Right renal pelvis (tissue), 4 donors: ENCODE measurements around the gene C19orf81. TPM values are rescaled to one million over a fixed set of nuclear protein-coding genes. Genes with fewer than 3 reads are reported as not detected.

Source experiments
- DNase-seq, 4 donors: peaks; one replicate each; pipeline ENCODE4 v3.0.0-alpha.2; 2013; ENCODE audit warnings: low read depth in 4 of 4, low spot score in 3 of 4, missing footprints in 1 of 4
- polyA plus RNA-seq, 4 donors: library from polyadenylated mRNA; unstranded; fragments of 120-200 nt; gene quantifications; one replicate each; pipeline ENCODE4 v1.2.1, GENCODE V29; 2013; ENCODE audit not compliant: insufficient read length in 4 of 4

Gene C19orf81
- polyA plus RNA-seq, 4 donors, result 1.8 to 5.0 (median 2.2) TPM

DNA sequence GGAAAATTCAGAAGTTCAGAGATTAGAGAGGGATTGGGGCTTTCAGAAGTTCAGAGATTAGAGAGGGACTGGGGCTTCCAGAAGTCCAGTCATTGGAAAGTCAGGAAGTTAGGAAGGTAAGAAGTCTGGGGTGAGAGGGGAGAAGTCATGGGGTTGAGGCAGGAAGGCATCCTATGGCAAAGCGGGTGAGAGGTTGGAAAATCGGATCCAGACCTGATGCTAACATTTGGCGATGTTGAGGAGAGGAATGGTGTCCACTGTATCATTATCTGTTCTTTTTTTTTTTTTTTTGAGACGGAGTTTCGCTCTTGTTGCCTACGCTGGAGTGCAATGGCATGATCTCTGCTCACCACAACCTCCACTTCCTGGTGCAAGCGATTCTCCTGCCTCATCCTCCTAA is 20.7 kb upstream of the C19orf81 start:
- no peak for DNase-seq

DNA sequence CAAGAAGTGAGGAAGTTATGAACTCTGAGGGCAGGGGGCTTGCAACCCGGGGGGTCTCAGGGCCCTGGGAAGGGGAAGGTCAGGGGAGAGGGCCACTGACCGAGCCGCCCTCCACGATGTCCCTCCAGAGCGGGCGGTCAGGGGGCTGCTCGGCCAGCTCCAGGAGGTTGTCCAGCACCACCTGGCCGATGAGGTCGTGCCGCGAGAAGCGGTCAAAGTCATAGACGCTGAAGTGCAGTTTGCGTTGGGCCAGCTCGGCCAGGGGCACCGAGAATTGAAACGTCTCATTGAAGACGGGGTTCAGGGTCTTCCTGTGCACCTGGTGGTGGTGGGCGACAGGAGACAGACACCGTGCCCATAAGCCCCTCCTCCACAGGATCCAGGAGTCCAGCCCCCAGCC is 20.1 kb upstream of the C19orf81 start:
- DNase-seq, result no peak

DNA sequence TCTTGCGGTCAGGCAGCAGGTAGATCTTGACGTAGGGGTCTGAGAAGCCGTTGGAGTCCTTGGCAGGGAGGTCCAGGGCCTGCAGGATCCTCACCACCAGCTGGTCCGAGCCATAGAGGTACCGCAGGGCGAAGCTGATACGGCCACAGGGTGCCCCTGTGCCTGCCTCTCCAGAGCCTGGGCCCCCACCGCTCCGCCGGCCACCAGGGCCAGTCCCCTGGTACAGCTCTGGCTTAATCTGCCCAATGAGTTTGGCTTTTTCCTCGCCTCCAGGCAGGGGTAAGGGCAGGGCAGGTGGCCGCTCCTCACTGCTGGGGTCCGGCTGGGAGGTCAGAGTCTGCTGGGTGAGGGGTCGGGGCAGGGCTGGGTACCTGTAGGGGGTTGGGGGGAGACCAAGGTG is 19.4 kb upstream of the C19orf81 start:
- DNase-seq, result no peak

DNA sequence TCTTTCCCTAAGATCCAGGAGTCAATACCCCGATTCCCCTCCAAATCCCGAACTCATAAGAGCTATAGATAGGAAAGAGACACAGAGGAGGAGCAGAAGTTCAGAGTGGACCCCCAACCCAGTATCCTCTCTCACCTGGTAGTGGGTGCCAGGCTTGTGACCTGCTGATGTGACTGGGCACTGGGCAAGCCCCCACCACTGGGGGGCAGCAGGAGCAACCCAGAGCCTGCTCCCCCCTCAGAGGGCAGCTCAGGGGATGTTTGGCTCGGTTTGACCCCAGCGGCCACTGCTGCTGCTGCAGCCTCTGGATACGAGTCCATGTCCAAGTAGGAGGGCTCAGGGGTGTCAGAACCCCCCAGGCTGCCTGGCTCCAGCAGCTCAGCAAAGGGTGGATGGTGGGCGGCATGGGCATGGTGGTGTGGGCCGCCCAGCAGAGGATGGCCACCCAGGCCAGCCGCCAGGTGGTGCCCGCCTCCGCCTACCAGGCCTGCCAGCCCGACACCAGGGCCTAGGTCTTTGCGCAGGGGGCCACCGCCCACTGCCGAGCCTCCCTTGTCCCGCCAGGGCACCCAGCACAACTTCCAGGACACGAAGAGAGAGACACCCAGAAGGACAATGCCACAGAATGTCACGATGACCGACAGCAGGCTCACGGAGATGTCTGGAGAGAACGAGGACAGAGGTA is 17.0 kb upstream of the C19orf81 start:
- DNase-seq, result no peak

DNA sequence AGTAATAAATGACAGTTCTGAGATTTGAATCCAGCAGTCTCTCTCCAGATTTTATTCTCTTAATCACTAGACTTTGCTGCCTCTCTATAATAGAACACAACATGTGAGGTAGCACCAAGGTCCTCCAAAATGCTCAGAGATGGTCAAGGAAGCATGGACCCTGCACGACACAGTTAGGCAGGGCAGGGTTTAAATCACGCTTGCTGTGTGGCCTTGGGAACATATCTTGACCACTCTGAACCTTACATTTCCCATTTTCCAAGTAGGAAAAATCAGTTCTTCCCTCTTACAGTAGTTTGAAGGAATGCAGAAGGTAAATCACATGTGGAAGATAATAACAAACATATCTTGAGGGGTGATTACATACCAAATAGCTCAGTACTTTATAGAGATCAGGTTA is 15.9 kb upstream of the C19orf81 start:
- no peak for DNase-seq

DNA sequence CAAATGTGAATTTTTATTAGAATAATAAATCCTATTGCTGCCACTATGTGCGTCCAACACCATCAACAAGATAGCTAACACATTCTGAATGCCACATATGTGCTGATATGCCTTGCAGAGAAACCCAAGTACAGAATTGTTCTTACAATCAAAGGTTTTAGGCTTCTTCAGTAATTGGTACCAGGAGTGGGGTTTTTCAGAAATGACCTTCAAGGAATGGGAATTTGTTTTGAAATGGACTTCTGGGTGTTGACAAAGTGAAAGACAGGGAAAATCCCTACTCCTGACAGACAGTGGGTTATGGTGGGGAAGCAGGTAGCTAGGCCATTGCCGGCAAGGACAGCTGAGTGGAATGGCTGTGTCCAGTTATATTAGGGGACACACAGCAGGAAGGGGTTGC is 15.3 kb upstream of the C19orf81 start:
- DNase-seq, result no peak

DNA sequence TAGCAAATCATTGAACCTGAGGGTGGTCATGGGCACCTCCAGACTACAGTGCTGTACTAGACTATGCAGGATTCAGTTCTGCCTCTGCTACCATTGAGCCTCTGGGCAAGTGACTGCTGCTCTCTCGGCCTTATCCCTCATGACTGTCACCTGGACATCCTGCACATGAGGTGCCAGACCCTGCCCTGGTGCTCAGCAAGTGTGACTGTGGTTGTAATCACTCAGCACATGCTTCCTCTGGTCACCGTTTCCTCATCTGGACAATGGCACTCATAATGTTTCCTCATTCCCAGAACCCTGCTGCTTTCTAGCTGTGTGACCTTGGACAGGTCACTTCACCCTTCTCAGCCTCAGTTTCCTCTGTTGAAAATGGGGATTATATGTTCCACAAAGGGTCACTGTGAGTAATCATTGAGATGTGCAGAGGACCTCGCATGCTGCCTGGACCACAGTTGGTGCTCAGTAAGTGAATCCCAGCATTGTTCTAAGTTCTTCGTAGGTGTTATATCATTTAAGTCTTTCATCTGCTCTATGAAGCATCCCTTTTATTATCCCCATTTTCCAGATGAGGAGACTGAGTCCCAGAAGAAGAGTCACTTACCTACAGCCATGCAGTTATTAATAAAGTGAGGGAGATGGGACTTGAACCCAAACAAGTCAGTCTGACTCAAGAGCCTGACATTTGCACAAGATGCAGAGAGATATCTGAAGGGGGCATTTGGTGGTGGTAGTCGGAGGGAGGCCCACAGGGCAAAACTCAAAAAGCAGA is 12.7 kb upstream of the C19orf81 start:
- DNase-seq, result no peak

DNA sequence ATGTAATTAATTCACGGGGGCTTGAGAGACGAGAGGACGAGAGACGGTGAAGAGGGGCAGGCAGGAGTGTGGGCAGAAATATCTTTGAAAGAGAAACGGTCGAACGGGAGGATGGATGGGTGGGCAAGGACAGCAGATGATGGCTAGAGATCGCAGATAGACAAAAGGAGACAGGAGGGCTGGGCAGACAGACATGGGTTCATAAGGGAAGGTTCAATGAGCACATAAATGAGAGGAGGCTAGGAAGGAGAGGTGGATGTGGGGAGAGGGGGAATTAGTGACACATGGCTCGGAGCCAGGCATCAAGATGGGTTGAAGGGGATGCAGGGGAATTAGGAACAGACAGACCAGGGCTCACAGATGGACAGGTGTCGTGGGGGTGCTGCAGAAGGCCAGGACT is 10.6 kb upstream of the C19orf81 start:
- no peak for DNase-seq

DNA sequence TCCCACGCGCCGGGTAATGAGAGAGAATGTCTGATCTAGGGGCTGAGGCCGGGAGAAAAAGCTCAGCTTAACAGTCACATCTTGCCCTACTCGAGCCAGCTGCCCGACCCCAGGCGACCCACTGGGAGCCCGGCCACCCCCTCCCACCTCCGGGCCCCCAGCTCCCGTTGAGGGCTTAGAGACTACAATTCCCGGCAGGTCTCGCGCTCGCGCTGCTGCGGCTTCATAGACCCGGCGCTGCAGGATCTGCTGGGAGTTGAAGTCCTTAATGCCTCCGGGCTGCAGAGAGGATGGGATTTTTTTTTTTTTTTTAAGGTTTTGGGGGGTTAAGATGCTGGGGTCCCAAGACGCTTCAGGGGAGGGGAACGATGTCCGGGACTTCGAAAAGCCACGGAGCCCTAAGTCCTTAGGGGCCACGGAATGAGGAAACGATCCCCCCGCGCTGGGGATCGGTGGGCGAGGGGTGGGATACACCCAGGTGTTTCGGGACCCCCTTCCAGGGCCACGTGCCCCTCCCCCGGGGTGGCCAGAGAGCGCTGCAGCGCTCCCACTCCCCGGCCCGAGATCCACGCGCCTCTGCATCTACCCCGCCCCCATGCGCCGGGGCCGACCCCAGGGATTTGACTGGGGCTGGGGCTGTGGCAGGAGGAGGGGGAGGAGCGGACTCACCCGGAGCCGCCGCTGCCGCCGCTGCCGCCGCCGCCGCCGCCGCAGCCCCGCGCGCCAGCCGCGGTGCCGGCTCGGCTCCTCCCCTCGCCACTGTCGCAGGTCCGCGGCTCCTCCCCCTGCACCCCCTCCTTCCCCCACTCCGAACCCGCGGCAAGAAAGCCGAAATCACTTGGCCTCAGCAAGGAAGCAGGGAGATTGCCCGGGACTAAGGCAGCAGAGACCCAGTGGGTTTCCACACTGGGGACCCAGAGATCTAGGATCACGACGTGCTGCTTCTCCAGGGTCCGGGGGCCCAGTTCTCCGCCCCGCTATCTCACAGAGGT is 9.8 kb upstream of the C19orf81 start, which contains the start of gene SYT3:
Gene SYT3, minus strand, starts transcription at position 761 of the 992 bp plus-strand sequence. CDS start 2,470 bp downstream, outside the sequence.
- DNase-seq, result no peak

DNA sequence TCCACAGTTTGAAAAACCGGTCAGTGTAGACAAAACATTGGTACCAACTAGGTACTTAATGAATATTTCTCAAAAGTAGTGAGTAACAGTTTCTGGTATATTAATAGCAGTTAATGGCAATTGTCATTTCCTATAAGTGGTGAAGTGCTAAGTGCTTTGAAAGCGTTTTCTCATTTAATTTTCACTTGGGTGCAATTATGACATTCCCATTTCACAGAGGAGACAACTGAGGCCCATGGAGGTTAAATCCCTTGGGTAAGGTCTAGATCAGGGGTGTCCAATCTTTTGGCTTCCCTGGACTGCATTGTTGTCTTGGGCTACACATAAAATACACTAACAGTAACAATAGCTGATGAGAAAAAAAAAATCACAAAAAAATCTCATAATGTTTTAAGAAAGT is 8.9 kb upstream of the C19orf81 start:
- no peak for DNase-seq

DNA sequence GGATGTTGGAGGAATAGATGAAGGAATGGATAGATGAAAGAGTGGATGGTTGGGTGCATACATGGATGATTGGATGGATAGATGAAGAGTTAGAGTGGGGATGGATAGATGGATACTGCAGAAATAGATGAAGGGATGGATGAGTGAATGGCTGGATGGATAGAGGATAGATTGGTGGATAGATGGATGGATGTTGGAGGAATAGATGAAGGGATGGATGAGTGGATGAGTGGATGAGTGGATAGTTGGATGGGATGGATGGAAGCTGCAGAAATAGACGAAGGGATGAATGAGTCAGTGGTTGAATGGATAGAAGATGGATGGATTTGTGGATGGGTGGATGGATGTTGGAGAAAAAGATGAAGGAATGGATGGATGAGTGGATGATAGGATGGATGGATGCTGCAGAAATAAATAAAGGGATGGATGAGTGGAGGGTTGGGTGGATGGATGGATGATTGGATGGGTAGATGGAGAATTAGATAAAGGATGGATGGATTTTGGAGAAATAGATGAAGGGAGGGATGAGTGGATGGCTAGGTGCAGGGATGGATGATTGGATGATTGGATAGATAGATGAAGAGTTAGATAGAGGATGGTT is 4.8 kb upstream of the C19orf81 start:
- DNase-seq, result no peak

DNA sequence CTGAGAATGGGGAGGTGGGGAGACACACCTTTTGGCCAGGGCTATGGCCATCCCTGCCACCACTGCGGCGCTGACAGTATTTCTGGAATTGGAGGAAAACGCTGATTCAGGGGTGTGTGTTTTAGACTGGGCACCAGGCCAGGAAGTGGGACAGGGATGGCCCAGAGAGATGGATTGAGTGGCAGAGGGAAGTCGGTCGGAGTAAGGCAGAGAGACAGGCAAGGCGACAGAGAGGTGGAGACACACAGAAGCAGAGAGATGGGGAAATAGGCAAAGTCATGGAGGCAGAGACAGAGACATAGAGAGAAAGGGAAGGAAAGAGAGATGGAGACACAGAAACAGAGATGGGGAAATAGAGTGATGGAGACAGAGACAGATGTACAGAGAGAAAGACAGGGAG is 4.1 kb upstream of the C19orf81 start:
- no peak for DNase-seq

DNA sequence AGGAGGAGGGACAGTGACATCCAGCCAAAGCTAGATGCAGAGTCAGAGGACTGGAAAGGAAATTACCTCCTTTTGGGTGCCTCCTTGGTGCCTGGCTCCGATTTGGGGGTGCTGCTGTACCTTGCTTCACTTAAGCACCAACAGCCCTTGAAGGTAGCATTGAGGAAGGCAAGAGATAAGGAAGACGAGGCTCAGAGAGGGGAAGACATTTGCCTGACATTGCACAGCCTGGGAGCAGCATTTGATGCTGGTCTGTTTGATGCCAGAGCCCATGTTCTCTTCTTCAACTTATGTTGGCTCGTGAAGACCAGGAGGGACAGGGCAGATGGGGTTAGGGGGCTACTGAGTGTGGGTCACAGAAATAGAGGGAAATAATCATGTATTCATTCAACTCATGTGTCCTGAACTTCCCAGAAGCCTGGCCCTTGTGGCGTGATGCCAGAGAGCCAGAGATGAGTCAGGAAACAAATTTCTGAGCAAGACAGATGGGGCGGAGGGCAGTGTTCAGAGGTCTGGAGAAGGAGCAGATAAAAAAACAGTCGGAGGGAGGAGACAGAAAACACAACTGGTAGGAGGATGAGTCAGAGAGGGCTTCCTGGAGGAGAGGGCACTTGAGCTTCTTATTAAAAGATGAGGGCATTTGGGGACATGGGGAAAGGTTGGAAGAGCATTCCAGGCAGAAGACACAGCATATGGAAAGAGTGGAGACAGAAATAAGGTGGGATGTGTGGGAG is 3.0 kb upstream of the C19orf81 start:
- no peak for DNase-seq

DNA sequence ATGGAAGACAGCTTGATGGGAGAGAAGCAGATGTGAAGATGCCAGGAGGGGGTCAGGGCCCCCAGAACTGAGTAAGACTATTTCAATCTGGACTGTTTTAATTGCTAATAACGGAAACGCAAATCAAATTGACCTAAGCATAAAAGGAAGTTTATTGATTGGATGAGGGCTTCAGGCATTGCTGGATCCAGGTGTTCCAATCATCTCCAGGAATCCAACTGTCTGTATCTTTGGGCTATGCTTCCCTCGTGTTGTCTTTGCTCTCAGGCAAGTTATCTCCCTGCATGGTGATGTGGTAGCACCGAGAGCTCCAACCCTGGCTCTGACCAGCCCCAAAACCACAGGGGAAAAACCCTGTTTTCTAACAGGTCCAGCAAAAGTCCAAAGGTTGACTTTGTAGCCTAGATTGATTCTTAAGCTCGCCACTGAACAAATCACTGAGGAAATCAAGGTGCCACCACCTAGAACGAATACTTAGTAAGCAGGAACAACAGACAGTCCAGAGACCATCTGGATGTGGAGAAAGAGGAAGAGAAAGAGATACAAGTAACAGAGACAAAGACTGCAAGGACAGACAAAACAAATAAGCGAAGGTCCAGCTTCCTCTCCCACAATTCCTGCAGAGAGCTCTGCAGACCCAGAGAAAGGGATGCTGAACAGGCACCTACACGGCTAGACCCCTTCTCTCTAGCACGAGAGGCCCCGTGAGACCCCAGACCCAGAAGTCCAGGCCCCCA is 1.2 kb upstream of the C19orf81 start:
- no peak for DNase-seq

DNA sequence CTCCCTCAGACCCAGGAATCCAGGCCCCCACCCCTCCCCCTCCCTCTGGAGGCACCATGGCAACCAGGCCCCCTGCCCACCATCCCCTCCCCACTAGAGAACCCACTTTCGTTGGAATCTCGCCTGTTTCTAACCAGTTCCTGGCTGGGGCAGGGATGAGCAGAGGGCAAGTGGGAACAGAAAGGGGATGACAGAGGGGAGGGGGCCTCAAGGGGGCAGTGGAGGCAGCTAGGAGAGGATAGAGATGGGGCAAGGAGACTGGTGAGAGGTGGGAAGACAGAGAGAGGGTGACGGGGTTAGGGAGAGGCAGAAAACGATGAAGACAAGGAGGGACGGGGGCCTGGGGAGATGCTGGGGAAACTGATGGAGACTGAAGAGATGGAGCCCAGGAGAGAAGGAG is 586 bp upstream of the C19orf81 start:
- DNase-seq, result no peak

DNA sequence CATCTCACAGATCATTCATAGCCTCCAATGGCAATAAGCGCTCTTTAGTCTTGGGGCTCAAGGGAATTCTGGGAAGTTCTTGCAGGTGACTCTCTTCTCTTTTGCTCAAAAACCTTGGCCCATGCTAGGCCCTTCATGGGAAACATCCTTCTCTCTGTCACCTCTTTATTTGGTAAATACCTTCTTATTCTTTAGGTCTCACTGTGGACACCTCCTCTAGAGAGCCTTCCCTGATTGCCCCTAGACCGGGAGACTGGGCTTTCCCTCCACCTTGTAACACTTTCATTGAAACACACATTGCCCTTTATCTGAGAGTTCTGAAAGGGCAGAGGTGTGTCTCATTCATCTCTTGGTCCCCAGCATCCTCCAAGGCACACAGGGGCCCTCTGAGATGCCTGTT is 1.9 kb downstream of the C19orf81 start:
- DNase-seq, result no peak

DNA sequence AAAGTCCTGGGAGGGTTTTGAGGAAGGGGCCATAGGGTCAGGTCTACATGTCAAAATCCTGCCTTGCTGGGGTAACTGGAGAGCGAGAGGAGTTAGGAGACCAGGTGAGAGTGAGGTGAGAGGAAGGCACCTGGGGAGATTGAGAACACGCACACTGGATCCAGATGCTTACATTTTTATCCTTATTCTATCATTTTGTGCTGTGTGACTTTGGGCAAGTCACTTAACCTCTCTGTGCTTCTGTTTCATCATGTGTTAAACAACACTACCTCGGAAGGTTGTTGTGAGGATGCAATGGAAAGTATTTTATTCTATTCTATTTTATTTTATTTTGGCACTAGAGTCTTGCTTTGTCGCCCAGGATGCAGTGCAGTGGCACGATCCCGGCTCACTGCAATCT is 3.5 kb downstream of the C19orf81 start:
- DNase-seq, result no peak

DNA sequence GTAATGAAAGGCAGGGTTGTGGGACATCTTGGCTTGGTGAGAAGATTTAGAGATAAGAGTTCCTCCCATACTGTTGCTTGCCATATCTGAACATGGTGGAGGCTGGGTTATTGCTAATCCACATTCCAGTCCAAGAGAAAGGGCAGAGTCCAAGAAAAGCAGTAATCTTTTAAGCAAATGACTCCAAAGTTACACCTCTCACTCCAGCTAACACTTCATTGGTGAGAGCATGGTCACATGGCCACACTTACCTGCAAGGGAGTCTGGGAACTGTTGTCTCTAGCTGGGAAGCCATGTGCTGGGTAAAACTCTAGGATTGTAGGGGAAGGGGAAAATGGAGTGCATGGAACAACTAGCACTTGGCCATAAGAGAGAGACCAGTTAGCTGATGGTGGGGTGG is 5.6 kb downstream of the C19orf81 start:
- DNase-seq, result no peak

DNA sequence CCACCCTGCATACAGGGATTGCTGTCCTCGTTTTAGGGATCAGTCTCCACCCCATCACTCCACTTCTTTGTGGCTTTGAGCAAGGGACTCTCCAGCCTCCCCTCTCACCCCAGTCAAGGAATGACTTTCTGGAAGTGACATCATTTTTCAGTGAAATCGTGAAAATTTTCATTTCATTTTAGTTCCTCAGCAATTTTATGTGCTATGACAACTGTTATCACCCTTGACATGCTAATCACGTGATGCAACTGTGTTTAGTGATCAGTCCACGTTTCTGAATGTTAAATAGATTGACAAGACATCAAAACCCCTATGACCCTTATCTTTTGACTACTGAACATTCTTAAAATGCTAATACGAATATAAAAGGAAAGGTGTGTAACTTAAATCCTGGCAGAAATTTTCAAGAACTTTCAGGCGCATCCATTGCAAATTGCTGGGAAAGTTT is 8.0 kb downstream of the C19orf81 start:
- no peak for DNase-seq
